CD4-positive, alpha-beta T cell (primary cell): Measurements from ENCODE around the gene SND1. TPM values are rescaled to one million over a fixed set of nuclear protein-coding genes. Genes with fewer than 3 reads are reported as not detected.

Source experiments
- ATAC-seq: fragments of 200-7000 bp; cut with Tn5 transposase; one replicate; pipeline ENCODE4 v1.10.0; 2022; ENCODE audit warnings: mild to moderate bottlenecking; ENCODE audit not compliant: poor library complexity
- CTCF ChIA-PET: fragments of 350-600 bp; sonication (Branson Sonifier 250); formaldehyde crosslinking; loops from one replicate; lab custom pipeline; 2021; ENCODE audit warnings: antibody characterized with exemption, inconsistent platforms; lab: Charles Lee
- POLR2A ChIA-PET: fragments of 350-600 bp; sonication (Branson Sonifier 250); formaldehyde crosslinking; loops from one replicate; lab custom pipeline; 2021; ENCODE audit warnings: antibody characterized with exemption, inconsistent platforms; lab: Charles Lee
- DNase-seq, 14 experiments: peaks; one replicate each; pipeline ENCODE4 v3.0.0-alpha.2; 2013 to 2020; ENCODE audit warnings: mixed read lengths in 2 of 14
- H3K27ac ChIP-seq, 2 donors: one replicate each; pipeline versions ENCODE4 v1.5.1 to v1.7.0; 2013; ENCODE audit warnings: low read length in 2 of 2, low read depth in 1 of 2, mild to moderate bottlenecking in 1 of 2
- H3K27me3 ChIP-seq, 2 experiments: 1 replicate in 1 of 2; 2 replicates in 1 of 2; pipeline versions ENCODE4 v1.6.1 to v1.7.0; 2013; ENCODE audit warnings: low read length in 2 of 2, control low read depth in 1 of 2, mild to moderate bottlenecking in 1 of 2, moderate library complexity in 1 of 2; ENCODE audit not compliant: insufficient read depth in 2 of 2, control insufficient read depth in 1 of 2
- H3K36me3 ChIP-seq: one replicate; pipeline ENCODE4 v1.6.1; 2013; ENCODE audit warnings: low read length, control low read depth; ENCODE audit not compliant: insufficient read depth
- H3K4me1 ChIP-seq: one replicate; pipeline ENCODE4 v1.6.1; 2013; ENCODE audit warnings: low read length, control low read depth; ENCODE audit not compliant: insufficient read depth
- H3K4me3 ChIP-seq: one replicate; pipeline ENCODE4 v1.5.1; 2013; ENCODE audit warnings: mild to moderate bottlenecking, low read length, moderate library complexity
- H3K9me3 ChIP-seq, 2 experiments: 1 replicate in 1 of 2; 2 replicates in 1 of 2; pipeline versions ENCODE4 v1.6.1 to v1.7.0; 2013; ENCODE audit warnings: low read length in 2 of 2, mild to moderate bottlenecking in 2 of 2, control low read depth in 1 of 2, moderate library complexity in 1 of 2; ENCODE audit not compliant: control insufficient read depth in 1 of 2, insufficient read depth in 1 of 2
- H3K27ac Mint-ChIP-seq: one replicate; pipeline ENCODE4 v1.8.0; 2020; ENCODE audit warnings: mixed read lengths
- H3K27me3 Mint-ChIP-seq: one replicate; pipeline ENCODE4 v1.8.0; 2021; ENCODE audit warnings: mixed read lengths
- H3K36me3 Mint-ChIP-seq: one replicate; pipeline ENCODE4 v1.8.0; 2021; ENCODE audit warnings: low read depth, mixed read lengths
- H3K4me1 Mint-ChIP-seq: one replicate; pipeline ENCODE4 v1.8.0; 2021; ENCODE audit warnings: low read depth, mixed read lengths
- H3K4me3 Mint-ChIP-seq: one replicate; pipeline ENCODE4 v1.8.0; 2020; ENCODE audit warnings: mild to moderate bottlenecking, mixed read lengths
- H3K9me3 Mint-ChIP-seq: one replicate; pipeline ENCODE4 v1.8.0; 2020; ENCODE audit warnings: mixed read lengths
- intact Hi-C, 2 experiments: fragments of 100-400 bp; cut with DNase I in 1 of 2; cut with micrococcal nuclease in 1 of 2; formaldehyde crosslinking; loops; one replicate each; pipeline versions ENCODE4 v1.15.1 to v1.9.0; 2023 to 2025; cut with DNase I, micrococcal nuclease
- total RNA-seq, 174 experiments: library from RNA in 2 of 174; stranded (reverse) in 2 of 174; gene quantifications; one replicate each; pipeline ENCODE4 v1.2.3 and lab custom pipeline; 2021 to 2026
- TF ChIP-seq, protein P1 (sequence below): fragments of 200-600 bp; IDR thresholded peaks from one replicate; pipeline ENCODE4 v1.8.0; 2022; ENCODE audit warnings: antibody characterized with exemption, mild to moderate bottlenecking

The SND1 gene
- total RNA-seq, 2 experiments from 2014 or later: 104 to 113 TPM

DNA sequence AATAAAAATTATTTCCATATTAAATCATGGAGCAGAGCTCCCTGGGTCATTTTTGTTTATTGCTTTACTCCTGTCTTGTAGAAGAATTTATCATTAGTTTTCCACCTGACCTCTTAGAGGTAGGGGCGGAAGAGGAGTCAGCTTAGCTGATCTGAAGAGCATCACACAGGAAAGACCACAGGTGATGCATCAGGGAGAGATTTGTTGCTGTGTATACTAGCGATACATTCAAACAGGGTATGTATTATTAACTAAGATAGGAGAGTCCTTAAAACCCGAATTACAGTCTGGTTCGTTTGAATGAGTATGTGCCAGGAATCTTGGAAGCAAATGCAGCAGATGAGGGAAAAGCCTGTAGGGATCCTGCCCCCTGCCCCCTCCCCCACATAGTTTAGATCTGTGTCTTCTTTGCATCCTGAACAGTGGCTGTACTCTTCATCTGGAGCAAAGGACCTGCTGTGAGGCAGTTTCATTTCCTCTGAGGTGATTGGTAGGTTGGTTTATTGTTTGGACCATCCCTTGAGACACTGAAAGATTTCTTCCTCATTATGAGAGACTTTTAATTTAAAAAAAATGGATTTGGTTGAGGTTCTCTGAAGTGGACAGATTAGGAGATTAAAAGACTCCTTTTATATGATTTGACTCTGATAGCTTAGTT lies 177.0 kb downstream of the SND1 start:
- no peaks in the 10 kb centered on the region for H3K9me3 ChIP-seq
- CTCF ChIA-PET: no interaction called here
- TF ChIP-seq, protein P1, sequence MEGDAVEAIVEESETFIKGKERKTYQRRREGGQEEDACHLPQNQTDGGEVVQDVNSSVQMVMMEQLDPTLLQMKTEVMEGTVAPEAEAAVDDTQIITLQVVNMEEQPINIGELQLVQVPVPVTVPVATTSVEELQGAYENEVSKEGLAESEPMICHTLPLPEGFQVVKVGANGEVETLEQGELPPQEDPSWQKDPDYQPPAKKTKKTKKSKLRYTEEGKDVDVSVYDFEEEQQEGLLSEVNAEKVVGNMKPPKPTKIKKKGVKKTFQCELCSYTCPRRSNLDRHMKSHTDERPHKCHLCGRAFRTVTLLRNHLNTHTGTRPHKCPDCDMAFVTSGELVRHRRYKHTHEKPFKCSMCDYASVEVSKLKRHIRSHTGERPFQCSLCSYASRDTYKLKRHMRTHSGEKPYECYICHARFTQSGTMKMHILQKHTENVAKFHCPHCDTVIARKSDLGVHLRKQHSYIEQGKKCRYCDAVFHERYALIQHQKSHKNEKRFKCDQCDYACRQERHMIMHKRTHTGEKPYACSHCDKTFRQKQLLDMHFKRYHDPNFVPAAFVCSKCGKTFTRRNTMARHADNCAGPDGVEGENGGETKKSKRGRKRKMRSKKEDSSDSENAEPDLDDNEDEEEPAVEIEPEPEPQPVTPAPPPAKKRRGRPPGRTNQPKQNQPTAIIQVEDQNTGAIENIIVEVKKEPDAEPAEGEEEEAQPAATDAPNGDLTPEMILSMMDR: no peak
- H3K27ac Mint-ChIP-seq: no peak overlapping the region
- ATAC-seq: no peak
- H3K27ac ChIP-seq: no peak overlapping the region
- H3K36me3 ChIP-seq: no peaks in the 10 kb centered on the region
- H3K36me3 Mint-ChIP-seq: peaks cover 21% of the 10 kb centered on the region
- H3K9me3 Mint-ChIP-seq: no peaks in the 10 kb centered on the region
- H3K4me3 ChIP-seq: no peak overlapping the region
- H3K4me1 Mint-ChIP-seq: peaks cover 4% of the 10 kb centered on the region
- intact Hi-C loops: no loop called here
- POLR2A ChIA-PET: no interaction called here
- no peak overlapping the region for H3K4me3 Mint-ChIP-seq
- DNase-seq: no peak
- H3K27me3 Mint-ChIP-seq: no peaks in the 10 kb centered on the region
- no peaks in the 10 kb centered on the region for H3K4me1 ChIP-seq
- H3K27me3 ChIP-seq: no peaks in the 10 kb centered on the region

DNA sequence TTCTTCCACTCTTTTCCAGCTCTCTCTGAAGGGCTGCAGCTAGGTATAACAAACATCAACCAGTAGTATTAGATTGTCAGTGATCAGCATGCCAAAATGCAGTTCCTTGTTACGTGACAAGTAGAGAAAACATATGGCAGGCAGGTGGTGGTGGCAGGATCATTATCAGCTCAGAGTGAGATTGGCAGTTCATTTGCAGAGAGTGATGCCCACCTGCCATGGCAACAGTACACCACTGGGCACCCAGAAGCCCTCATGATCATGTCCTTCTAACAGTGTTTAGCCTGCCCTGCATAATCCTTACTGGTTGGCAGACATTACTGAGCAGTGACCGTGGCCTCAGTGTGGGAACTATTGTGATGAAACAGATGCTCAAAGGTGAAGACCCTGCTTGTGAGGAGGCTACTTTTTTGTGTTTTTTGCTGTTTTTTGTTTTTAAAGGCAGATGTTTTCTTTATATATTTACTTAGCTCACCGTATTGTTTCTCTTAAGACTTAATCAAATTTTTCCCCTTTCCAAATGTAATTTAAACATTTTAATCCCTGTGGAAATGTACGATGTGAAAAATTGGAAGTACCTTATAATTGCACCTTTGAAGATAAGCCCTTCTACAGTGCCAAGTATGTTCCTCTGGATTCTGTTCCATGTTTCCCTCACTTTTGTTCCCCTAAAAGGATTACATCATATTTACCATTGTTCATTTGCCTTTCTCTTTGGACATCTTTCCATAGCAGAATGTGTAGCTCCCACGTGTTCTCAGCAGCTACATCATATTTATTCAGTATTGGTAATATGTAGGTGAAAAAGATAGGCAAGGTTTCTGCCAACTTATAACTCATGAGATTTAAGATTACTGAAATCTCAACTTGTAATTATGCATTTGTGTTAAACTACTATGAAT lies 179.6 kb downstream of the SND1 start:
- Histone ChIP-seq H3K9me3 (no peaks in the 10 kb centered on the region), H3K27me3 (no peaks in the 10 kb centered on the region), H3K36me3 (no peaks in the 10 kb centered on the region), H3K4me3 (no peak overlapping the region), H3K4me1 (no peaks in the 10 kb centered on the region), H3K27ac (no peak overlapping the region)
- intact Hi-C loops: no loop called here
- ChIA-PET POLR2A (interaction anchor here (0.9 kb wide), 1 partner anchor 378 kb away, joined by 3 read pairs; no protein-coding TSS in a partner anchor), CTCF (interaction anchor here (1.0 kb wide), 2 partner anchors 10 to 41 kb away, joined by 3 read pairs; no protein-coding TSS in a partner anchor)
- ATAC-seq: no peak
- Mint-ChIP-seq H3K9me3 (peaks cover 12% of the 10 kb centered on the region), H3K27me3 (no peaks in the 10 kb centered on the region), H3K4me1 (peaks cover 4% of the 10 kb centered on the region), H3K36me3 (peaks cover 46% of the 10 kb centered on the region), H3K27ac (no peak overlapping the region), H3K4me3 (no peak overlapping the region)
- DNase-seq: no peak
- TF ChIP-seq, protein P1: no peak

- Mint-ChIP-seq H3K4me1 (peaks cover 4% of the 10 kb centered on the region), H3K36me3 (peaks cover 52% of the 10 kb centered on the region), H3K27me3 (no peaks in the 10 kb centered on the region), H3K27ac (no peak overlapping the region), H3K4me3 (no peak overlapping the region), H3K9me3 (peaks cover 12% of the 10 kb centered on the region)
- ATAC-seq (no peak), DNase-seq (no peak)
- intact Hi-C loops: no loop called here
- Histone ChIP-seq H3K27me3 (no peaks in the 10 kb centered on the region), H3K9me3 (peaks cover 0 to under 1% of the 10 kb centered on the region in 2 experiments), H3K4me1 (no peaks in the 10 kb centered on the region), H3K4me3 (no peak overlapping the region), H3K36me3 (no peaks in the 10 kb centered on the region), H3K27ac (no peak overlapping the region)
- CTCF ChIA-PET: no interaction called here
- POLR2A ChIA-PET: no interaction called here
- TF ChIP-seq, protein P1: no peak
Observed at GRCh38 chr7:127832592-127832991, 180.6 kb downstream of the SND1 start.
